Esophagus squamous epithelium (tissue), 4 donors: ENCODE measurements around the gene MATN3.

Experiments used
- CTCF ChIP-seq, 6 experiments: fragments of 450-650 bp in 4 of 6; fragments of 200-600 bp in 2 of 6; sonication (generic) in 2 of 6; IDR thresholded peaks; one replicate each; pipeline ENCODE4 v1.5.1; 2016 to 2019; ENCODE audit warnings: antibody characterized with exemption in 6 of 6, mild to moderate bottlenecking in 4 of 6, moderate library complexity in 4 of 6
- POLR2A ChIP-seq, 4 donors: fragments of 450-650 bp; IDR thresholded peaks; one replicate each; pipeline ENCODE4 v1.6.1; 2017; ENCODE audit warnings: antibody characterized with exemption in 4 of 4, mild to moderate bottlenecking in 4 of 4, moderate library complexity in 3 of 4

- no peak for TF ChIP-seq CTCF (IDR thresholded peaks at IDR 0.05)
- TF ChIP-seq POLR2A (IDR thresholded peaks at IDR 0.05) = no peak
Observed at GRCh38 chr2:20013126-20013849, 820 bp upstream of the MATN3 start.
